CD4-positive, alpha-beta T cell (primary cell): ENCODE measurements around the gene BICC1. TPM values are rescaled to one million over a fixed set of nuclear protein-coding genes. Genes with fewer than 3 reads are reported as not detected.

Experiments
- ATAC-seq: fragments of 200-7000 bp; cut with Tn5 transposase; one replicate; pipeline ENCODE4 v1.10.0; 2022; ENCODE audit warnings: mild to moderate bottlenecking; ENCODE audit not compliant: poor library complexity
- CTCF ChIA-PET: fragments of 350-600 bp; sonication (Branson Sonifier 250); formaldehyde crosslinking; loops from one replicate; lab custom pipeline; 2021; ENCODE audit warnings: antibody characterized with exemption, inconsistent platforms; lab: Charles Lee
- POLR2A ChIA-PET: fragments of 350-600 bp; sonication (Branson Sonifier 250); formaldehyde crosslinking; loops from one replicate; lab custom pipeline; 2021; ENCODE audit warnings: antibody characterized with exemption, inconsistent platforms; lab: Charles Lee
- DNase-seq, 14 experiments: peaks; one replicate each; pipeline ENCODE4 v3.0.0-alpha.2; 2013 to 2020; ENCODE audit warnings: mixed read lengths in 2 of 14
- H3K27ac ChIP-seq, 2 donors: one replicate each; pipeline versions ENCODE4 v1.5.1 to v1.7.0; 2013; ENCODE audit warnings: low read length in 2 of 2, low read depth in 1 of 2, mild to moderate bottlenecking in 1 of 2
- H3K27me3 ChIP-seq, 2 experiments: 1 replicate in 1 of 2; 2 replicates in 1 of 2; pipeline versions ENCODE4 v1.6.1 to v1.7.0; 2013; ENCODE audit warnings: low read length in 2 of 2, control low read depth in 1 of 2, mild to moderate bottlenecking in 1 of 2, moderate library complexity in 1 of 2; ENCODE audit not compliant: insufficient read depth in 2 of 2, control insufficient read depth in 1 of 2
- H3K36me3 ChIP-seq: one replicate; pipeline ENCODE4 v1.6.1; 2013; ENCODE audit warnings: low read length, control low read depth; ENCODE audit not compliant: insufficient read depth
- H3K4me1 ChIP-seq: one replicate; pipeline ENCODE4 v1.6.1; 2013; ENCODE audit warnings: low read length, control low read depth; ENCODE audit not compliant: insufficient read depth
- H3K4me3 ChIP-seq: one replicate; pipeline ENCODE4 v1.5.1; 2013; ENCODE audit warnings: mild to moderate bottlenecking, low read length, moderate library complexity
- H3K9me3 ChIP-seq, 2 experiments: 1 replicate in 1 of 2; 2 replicates in 1 of 2; pipeline versions ENCODE4 v1.6.1 to v1.7.0; 2013; ENCODE audit warnings: low read length in 2 of 2, mild to moderate bottlenecking in 2 of 2, control low read depth in 1 of 2, moderate library complexity in 1 of 2; ENCODE audit not compliant: control insufficient read depth in 1 of 2, insufficient read depth in 1 of 2
- H3K27ac Mint-ChIP-seq: one replicate; pipeline ENCODE4 v1.8.0; 2020; ENCODE audit warnings: mixed read lengths
- H3K27me3 Mint-ChIP-seq: one replicate; pipeline ENCODE4 v1.8.0; 2021; ENCODE audit warnings: mixed read lengths
- H3K36me3 Mint-ChIP-seq: one replicate; pipeline ENCODE4 v1.8.0; 2021; ENCODE audit warnings: low read depth, mixed read lengths
- H3K4me1 Mint-ChIP-seq: one replicate; pipeline ENCODE4 v1.8.0; 2021; ENCODE audit warnings: low read depth, mixed read lengths
- H3K4me3 Mint-ChIP-seq: one replicate; pipeline ENCODE4 v1.8.0; 2020; ENCODE audit warnings: mild to moderate bottlenecking, mixed read lengths
- H3K9me3 Mint-ChIP-seq: one replicate; pipeline ENCODE4 v1.8.0; 2020; ENCODE audit warnings: mixed read lengths
- intact Hi-C, 2 experiments: fragments of 100-400 bp; cut with DNase I in 1 of 2; cut with micrococcal nuclease in 1 of 2; formaldehyde crosslinking; loops; one replicate each; pipeline versions ENCODE4 v1.15.1 to v1.9.0; 2023 to 2025; cut with DNase I, micrococcal nuclease
- total RNA-seq, 174 experiments: library from RNA in 2 of 174; stranded (reverse) in 2 of 174; gene quantifications; one replicate each; pipeline ENCODE4 v1.2.3 and lab custom pipeline; 2021 to 2026
- TF ChIP-seq, protein P1 (sequence below): fragments of 200-600 bp; IDR thresholded peaks from one replicate; pipeline ENCODE4 v1.8.0; 2022; ENCODE audit warnings: antibody characterized with exemption, mild to moderate bottlenecking

The BICC1 gene
- total RNA-seq, 2 experiments from 2014 or later = not detected

DNA sequence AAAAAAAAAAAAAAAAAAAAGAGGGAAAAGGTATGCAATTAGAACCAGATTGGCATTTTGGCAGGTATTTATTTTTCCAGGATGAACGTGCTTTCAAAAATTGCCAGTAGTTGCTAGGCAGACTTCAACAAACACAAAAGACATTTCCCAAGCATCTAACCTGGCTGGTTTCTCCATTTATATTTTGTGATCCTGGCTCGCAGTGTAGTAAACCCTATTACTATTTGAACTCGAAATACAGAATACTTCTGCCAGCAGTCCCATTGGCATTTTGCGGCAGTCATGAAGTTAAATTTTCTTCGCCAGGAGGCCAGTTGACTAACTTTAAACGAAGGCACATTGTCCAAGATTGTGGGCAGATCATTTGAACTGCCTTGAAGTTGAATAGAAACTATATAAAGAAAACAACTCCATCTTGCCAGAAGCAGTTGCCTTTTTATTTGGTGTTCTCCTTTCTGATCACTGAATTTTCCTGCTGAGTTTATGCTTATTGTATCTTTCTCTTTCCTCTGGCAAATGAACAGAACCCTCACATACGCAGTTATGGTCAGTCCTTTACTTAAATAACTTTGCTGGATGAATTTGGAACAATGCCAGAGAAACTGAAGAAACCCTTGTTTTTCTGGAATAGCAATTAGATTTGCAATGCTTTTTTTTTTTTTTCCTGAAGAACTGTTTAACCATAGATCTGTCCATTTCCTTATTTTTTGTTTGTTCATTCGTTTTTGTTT lies 132.9 kb downstream of the BICC1 start:
- Histone ChIP-seq H3K4me3 (no peak overlapping the region), H3K27me3 (no peaks in the 10 kb centered on the region), H3K27ac (no peak overlapping the region), H3K9me3 (no peaks in the 10 kb centered on the region), H3K4me1 (no peaks in the 10 kb centered on the region), H3K36me3 (no peaks in the 10 kb centered on the region)
- ChIA-PET POLR2A (no interaction called here), CTCF (no interaction called here)
- Mint-ChIP-seq H3K9me3 (no peaks in the 10 kb centered on the region), H3K36me3 (no peaks in the 10 kb centered on the region), H3K4me3 (no peak overlapping the region), H3K4me1 (no peaks in the 10 kb centered on the region), H3K27ac (no peak overlapping the region), H3K27me3 (no peaks in the 10 kb centered on the region)
- ATAC-seq (no peak), DNase-seq (no peak)
- TF ChIP-seq, protein P1, sequence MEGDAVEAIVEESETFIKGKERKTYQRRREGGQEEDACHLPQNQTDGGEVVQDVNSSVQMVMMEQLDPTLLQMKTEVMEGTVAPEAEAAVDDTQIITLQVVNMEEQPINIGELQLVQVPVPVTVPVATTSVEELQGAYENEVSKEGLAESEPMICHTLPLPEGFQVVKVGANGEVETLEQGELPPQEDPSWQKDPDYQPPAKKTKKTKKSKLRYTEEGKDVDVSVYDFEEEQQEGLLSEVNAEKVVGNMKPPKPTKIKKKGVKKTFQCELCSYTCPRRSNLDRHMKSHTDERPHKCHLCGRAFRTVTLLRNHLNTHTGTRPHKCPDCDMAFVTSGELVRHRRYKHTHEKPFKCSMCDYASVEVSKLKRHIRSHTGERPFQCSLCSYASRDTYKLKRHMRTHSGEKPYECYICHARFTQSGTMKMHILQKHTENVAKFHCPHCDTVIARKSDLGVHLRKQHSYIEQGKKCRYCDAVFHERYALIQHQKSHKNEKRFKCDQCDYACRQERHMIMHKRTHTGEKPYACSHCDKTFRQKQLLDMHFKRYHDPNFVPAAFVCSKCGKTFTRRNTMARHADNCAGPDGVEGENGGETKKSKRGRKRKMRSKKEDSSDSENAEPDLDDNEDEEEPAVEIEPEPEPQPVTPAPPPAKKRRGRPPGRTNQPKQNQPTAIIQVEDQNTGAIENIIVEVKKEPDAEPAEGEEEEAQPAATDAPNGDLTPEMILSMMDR = no peak
- intact Hi-C loops = no loop called here

DNA sequence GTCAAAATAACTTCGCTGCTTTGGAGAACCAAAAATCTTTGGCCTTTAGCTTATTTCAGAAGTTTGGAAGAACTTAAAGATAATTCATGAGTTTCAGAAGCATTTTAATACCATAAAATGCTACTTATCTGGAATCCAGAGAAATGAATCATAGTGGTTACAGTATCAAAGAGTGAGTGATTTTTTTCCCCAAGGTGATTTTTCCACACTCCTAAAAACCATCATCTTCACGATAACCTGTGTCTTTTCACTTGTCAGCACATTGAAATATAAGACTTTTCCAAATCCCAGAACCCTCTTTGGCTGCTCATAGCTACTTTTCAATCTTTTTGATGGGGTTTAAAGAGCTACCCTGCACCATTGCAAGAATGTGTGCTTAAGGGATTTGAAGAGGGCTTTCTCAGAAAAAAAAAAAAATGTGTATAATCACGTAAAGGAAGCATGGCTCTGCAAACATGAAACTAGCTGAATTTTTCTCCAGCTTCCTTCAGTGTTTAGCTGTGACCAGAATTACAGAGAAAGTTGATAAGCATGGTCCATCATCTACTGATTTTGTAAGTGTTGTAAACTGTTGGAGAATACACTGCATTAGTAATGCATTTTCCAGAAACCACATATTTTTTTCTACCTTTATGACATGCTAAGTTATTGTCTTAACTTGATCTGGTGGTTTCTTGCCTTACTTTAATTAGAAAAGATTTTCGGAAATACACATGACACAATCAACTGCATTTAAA lies 134.9 kb downstream of the BICC1 start:
- H3K4me3 ChIP-seq = no peak overlapping the region
- Mint-ChIP-seq H3K36me3 (no peaks in the 10 kb centered on the region), H3K4me1 (no peaks in the 10 kb centered on the region), H3K27ac (no peak overlapping the region), H3K9me3 (no peaks in the 10 kb centered on the region), H3K4me3 (no peak overlapping the region), H3K27me3 (no peaks in the 10 kb centered on the region)
- H3K9me3 ChIP-seq = no peaks in the 10 kb centered on the region
- ATAC-seq = no peak
- TF ChIP-seq, protein P1 = no peak
- no peaks in the 10 kb centered on the region for H3K36me3 ChIP-seq
- no peaks in the 10 kb centered on the region for H3K4me1 ChIP-seq
- CTCF ChIA-PET = no interaction called here
- intact Hi-C loops = no loop called here
- no peak for DNase-seq
- no peak overlapping the region for H3K27ac ChIP-seq
- H3K27me3 ChIP-seq = no peaks in the 10 kb centered on the region
- POLR2A ChIA-PET = no interaction called here

DNA sequence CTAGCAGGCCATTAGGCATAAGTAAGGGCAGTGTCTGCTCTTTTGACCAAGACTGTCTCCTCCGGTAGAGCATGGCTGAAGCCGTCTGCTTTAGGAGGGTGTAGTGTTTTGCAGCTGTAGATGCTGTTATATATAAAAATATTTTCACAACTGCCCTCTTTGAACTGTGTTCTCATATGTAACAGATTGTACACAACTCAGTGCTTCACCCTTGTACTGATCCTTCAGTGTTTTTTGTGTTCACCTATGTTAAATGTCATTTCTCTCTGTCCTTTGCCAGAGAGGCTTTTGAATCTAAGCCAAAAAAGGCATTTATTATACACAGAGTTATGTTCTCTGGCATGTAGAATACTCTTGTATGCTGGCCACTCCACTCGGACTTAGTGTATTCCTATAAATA lies 135.5 kb downstream of the BICC1 start:
- H3K4me3 ChIP-seq = no peak overlapping the region
- DNase-seq = no peak
- intact Hi-C loops = no loop called here
- no peak for ATAC-seq
- ChIA-PET POLR2A (no interaction called here), CTCF (no interaction called here)
- Mint-ChIP-seq H3K36me3 (no peaks in the 10 kb centered on the region), H3K27me3 (no peaks in the 10 kb centered on the region), H3K4me3 (no peak overlapping the region), H3K4me1 (no peaks in the 10 kb centered on the region), H3K9me3 (peaks cover 3% of the 10 kb centered on the region), H3K27ac (no peak overlapping the region)
- no peaks in the 10 kb centered on the region for H3K27me3 ChIP-seq
- H3K36me3 ChIP-seq = no peaks in the 10 kb centered on the region
- H3K27ac ChIP-seq = no peak overlapping the region
- TF ChIP-seq, protein P1 = no peak
- H3K4me1 ChIP-seq = no peaks in the 10 kb centered on the region
- H3K9me3 ChIP-seq = no peaks in the 10 kb centered on the region
